ENCODE results near the gene TBXAS1.

DNA sequence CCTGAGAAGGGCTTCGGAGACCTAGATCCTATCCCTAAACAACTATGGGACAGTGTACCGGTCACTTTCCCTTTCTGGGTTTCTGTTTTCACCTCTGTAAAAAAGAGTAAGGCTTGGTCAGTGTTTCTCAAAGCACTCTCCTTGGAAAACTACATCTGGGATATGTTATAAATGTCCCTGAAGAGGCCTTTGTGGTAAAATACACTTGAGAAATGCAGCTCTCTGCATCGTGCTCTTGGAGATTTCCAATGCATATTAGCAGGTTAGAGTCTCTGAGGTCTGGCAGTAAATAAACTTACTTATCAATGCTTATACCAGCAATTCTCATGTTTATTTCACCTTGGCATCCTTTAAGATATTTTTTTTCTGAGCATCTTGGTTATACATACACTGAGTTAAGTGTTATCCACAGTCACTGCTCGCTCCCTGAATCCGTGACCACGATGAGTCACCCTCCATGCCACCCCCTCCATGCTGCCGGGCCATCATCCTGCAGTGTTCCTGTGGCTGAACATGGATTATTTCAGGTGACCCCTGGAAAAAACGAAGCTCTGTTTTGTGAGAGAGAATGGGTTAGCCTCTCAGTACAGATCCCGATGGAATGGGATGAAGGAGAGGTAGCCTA lies 3.3 kb upstream of the TBXAS1 start:
- no peak for TF ChIP-seq CTCF (IDR thresholded peaks at IDR 0.05)
- TF ChIP-seq POLR2A (IDR thresholded peaks at IDR 0.05), result no peak

Data from heart left ventricle (tissue), 13 donors.